GM13977 (cell line): ENCODE measurements around the gene REPS1.

Source experiments
- DNase-seq: peaks from one replicate; pipeline ENCODE4 v3.0.0; 2012; ENCODE audit warnings: low spot score
- CTCF ChIP-seq: IDR thresholded peaks from 2 replicates; pipeline ENCODE4 v1.5.1; 2012; ENCODE audit warnings: mild to moderate bottlenecking, control low read depth; ENCODE audit not compliant: insufficient read depth; ENCODE audit errors: extremely low read depth, missing control alignments
- in situ Hi-C: fragments of 300-500 bp; cut with MboI; formaldehyde crosslinking; loops from one replicate; pipeline ENCODE4 v1.12.0; 2022; ENCODE audit warnings: low sequenced_read_pairs, low pct_unique_long_range_greater_than_20kb, mixed read lengths, inconsistent platforms; ENCODE audit not compliant: unreplicated experiment

Gene REPS1

GRCh38 chr6:138857775-138858174 lies 130.3 kb downstream of the REPS1 start:
- in situ Hi-C loops = no loop called here
- no peak for DNase-seq
- TF ChIP-seq CTCF = no peak

- TF ChIP-seq CTCF = no peak
- DNase-seq = no peak
- in situ Hi-C loops = no loop called here
Measured at GRCh38 chr6:138856654-138857053, 131.4 kb downstream of the REPS1 start.
